RKO (cell line): Measurements from ENCODE around the gene CACNA2D3.
A peak's percentile ranks its signal among the peaks of the same experiment; 100 is the strongest.

ENCODE experiments used
- DNase-seq: peaks from one replicate; pipeline ENCODE4 v3.0.0-alpha.2; 2016; ENCODE audit warnings: low spot score

Gene CACNA2D3

GRCh38 chr3:54374214-54374852 lies 252.0 kb downstream of the CACNA2D3 start:
- no peak for DNase-seq

GRCh38 chr3:54376142-54376807 lies 253.9 kb downstream of the CACNA2D3 start:
- DNase-seq, result no peak

- no peak for DNase-seq
Observed at GRCh38 chr3:54376939-54377578, 254.7 kb downstream of the CACNA2D3 start.

- DNase-seq, result no peak
Observed at GRCh38 chr3:54378184-54378583, 255.8 kb downstream of the CACNA2D3 start.

GRCh38 chr3:54384279-54384678 lies 261.9 kb downstream of the CACNA2D3 start:
- DNase-seq, result no peak

- no peak for DNase-seq
Observed at GRCh38 chr3:54390582-54390981, 268.2 kb downstream of the CACNA2D3 start.

GRCh38 chr3:54393150-54393549 lies 270.8 kb downstream of the CACNA2D3 start:
- no peak for DNase-seq

- DNase-seq, result no peak
Observed at GRCh38 chr3:54408328-54408727, 286.0 kb downstream of the CACNA2D3 start.

GRCh38 chr3:54421943-54422342 lies 299.6 kb downstream of the CACNA2D3 start:
- no peak for DNase-seq

- no peak for DNase-seq
Observed at GRCh38 chr3:54424292-54424691, 301.9 kb downstream of the CACNA2D3 start.

- no peak for DNase-seq
Observed at GRCh38 chr3:54426381-54426780, 304.0 kb downstream of the CACNA2D3 start.

GRCh38 chr3:54427501-54427900 lies 305.1 kb downstream of the CACNA2D3 start:
- DNase-seq, result no peak

GRCh38 chr3:54427941-54428871 lies 305.9 kb downstream of the CACNA2D3 start:
- peak; percentile 69 for DNase-seq

GRCh38 chr3:54432975-54433374 lies 310.6 kb downstream of the CACNA2D3 start:
- no peak for DNase-seq

GRCh38 chr3:54433846-54434245 lies 311.5 kb downstream of the CACNA2D3 start:
- peak; percentile 50 for DNase-seq

- no peak for DNase-seq
Observed at GRCh38 chr3:54434756-54435155, 312.4 kb downstream of the CACNA2D3 start.

GRCh38 chr3:54437271-54437670 lies 314.9 kb downstream of the CACNA2D3 start:
- DNase-seq, result no peak

GRCh38 chr3:54443561-54444161 lies 321.3 kb downstream of the CACNA2D3 start:
- DNase-seq, result no peak

- DNase-seq, result no peak
Observed at GRCh38 chr3:54445630-54446029, 323.3 kb downstream of the CACNA2D3 start.

- DNase-seq, result no peak
Observed at GRCh38 chr3:54447427-54447826, 325.1 kb downstream of the CACNA2D3 start.

- no peak for DNase-seq
Observed at GRCh38 chr3:54454806-54455205, 332.5 kb downstream of the CACNA2D3 start.

- DNase-seq, result no peak
Observed at GRCh38 chr3:54458357-54458756, 336.0 kb downstream of the CACNA2D3 start.
